Lower leg skin (tissue), 3 donors: ENCODE data around the gene TRABD2A.

ENCODE experiments used
- CTCF ChIP-seq, 3 donors: fragments of 450-650 bp; IDR thresholded peaks; one replicate each; pipeline ENCODE4 v1.5.1; 2016; ENCODE audit warnings: antibody characterized with exemption in 3 of 3, mild to moderate bottlenecking in 3 of 3, moderate library complexity in 2 of 3
- POLR2A ChIP-seq, 2 donors: fragments of 450-650 bp; IDR thresholded peaks; one replicate each; pipeline ENCODE4 v1.6.1; 2016 to 2017; ENCODE audit warnings: antibody characterized with exemption in 2 of 2, mild to moderate bottlenecking in 1 of 2, moderate library complexity in 1 of 2

GRCh38 chr2:84904717-84905174, 23.9 kb upstream of the TRABD2A start:
- TF ChIP-seq CTCF (IDR thresholded peaks at IDR 0.05) (no peak), POLR2A (IDR thresholded peaks at IDR 0.05) (no peak)
